Gastrocnemius medialis (tissue), 4 donors: ENCODE data around the gene DMTF1. TPM values are rescaled to one million over a fixed set of nuclear protein-coding genes. Genes with fewer than 3 reads are reported as not detected.
"Not testable (repeated sequence)": the region's sequence is repeated elsewhere in the genome, so short reads cannot be mapped to it uniquely, and the experiment has no call there.

Experiments used
- ATAC-seq, 2 donors: fragments of 150-250 bp; one replicate each; pipeline ENCODE4 v1.9.1; 2016
- DNase-seq, 2 donors: peaks; one replicate each; pipeline ENCODE4 v3.0.0-alpha.2; 2019
- H3K27ac ChIP-seq, 4 donors: fragments of 200-600 bp; sonication (generic); 1 replicate in 1 of 4; 2 replicates in 3 of 4; pipeline ENCODE4 v1.5.1; 2016 to 2018; ENCODE audit warnings: mild to moderate bottlenecking in 2 of 4, moderate library complexity in 1 of 4
- H3K27me3 ChIP-seq, 3 donors: fragments of 200-600 bp; sonication (generic) in 2 of 3; 1 replicate in 1 of 3; 2 replicates in 2 of 3; pipeline versions ENCODE4 v1.5.1 to v1.6.0; 2016 to 2019; ENCODE audit warnings: mild to moderate bottlenecking in 1 of 3, moderate library complexity in 1 of 3
- H3K36me3 ChIP-seq, 2 donors: fragments of 200-600 bp; sonication (generic) in 1 of 2; one replicate each; pipeline ENCODE4 v1.5.1; 2017 to 2018
- H3K4me1 ChIP-seq, 2 donors: fragments of 200-600 bp; sonication (generic) in 1 of 2; one replicate each; pipeline ENCODE4 v1.5.1; 2016 to 2017; ENCODE audit warnings: mild to moderate bottlenecking in 2 of 2
- H3K4me3 ChIP-seq, 4 donors: fragments of 200-600 bp; sonication (generic) in 3 of 4; 1 replicate in 1 of 4; 2 replicates in 3 of 4; pipeline ENCODE4 v1.5.1; 2016 to 2019; ENCODE audit warnings: mild to moderate bottlenecking in 2 of 4
- H3K9me3 ChIP-seq, 3 donors: fragments of 200-600 bp; sonication (generic) in 2 of 3; 1 replicate in 1 of 3; 2 replicates in 2 of 3; pipeline ENCODE4 v1.5.1; 2016 to 2019
- CTCF ChIP-seq, 5 experiments: fragments of 450-650 bp in 3 of 5; fragments of 200-600 bp in 2 of 5; sonication (generic) in 2 of 5; IDR thresholded peaks in 4 of 5; conservative IDR thresholded peaks in 1 of 5; 1 replicate in 4 of 5; 2 replicates in 1 of 5; pipeline ENCODE4 v1.5.1; 2016 to 2019; ENCODE audit warnings: antibody characterized with exemption in 5 of 5, mild to moderate bottlenecking in 3 of 5, moderate library complexity in 3 of 5
- POLR2A ChIP-seq, 2 donors: fragments of 450-650 bp; IDR thresholded peaks; one replicate each; pipeline ENCODE4 v1.6.1; 2017; ENCODE audit warnings: antibody characterized with exemption in 2 of 2, mild to moderate bottlenecking in 2 of 2, moderate library complexity in 2 of 2
- in situ Hi-C, 4 donors: fragments of 200-750 bp; cut with MboI; loops; one replicate each; pipeline versions ENCODE4 v1.15.0 to v1.8.0; 2017; ENCODE audit warnings: low sequenced_read_pairs in 4 of 4
- intact Hi-C: fragments of 100-400 bp; cut with DNase I; formaldehyde crosslinking; loops from one replicate; pipeline ENCODE4 v1.15.1; 2023; ENCODE audit warnings: low total_unique reads
- total RNA-seq, 4 donors: library from RNA; depleted of rRNA; stranded (reverse); fragments of >200 nt; gene quantifications; one replicate each; pipeline versions ENCODE4 v1.1.0 to v1.2.3, GENCODE V29; 2016

DMTF1 gene
- total RNA-seq, 4 donors from 2014 or later = 10.6 to 31.9 (median 13.1) TPM

DNA sequence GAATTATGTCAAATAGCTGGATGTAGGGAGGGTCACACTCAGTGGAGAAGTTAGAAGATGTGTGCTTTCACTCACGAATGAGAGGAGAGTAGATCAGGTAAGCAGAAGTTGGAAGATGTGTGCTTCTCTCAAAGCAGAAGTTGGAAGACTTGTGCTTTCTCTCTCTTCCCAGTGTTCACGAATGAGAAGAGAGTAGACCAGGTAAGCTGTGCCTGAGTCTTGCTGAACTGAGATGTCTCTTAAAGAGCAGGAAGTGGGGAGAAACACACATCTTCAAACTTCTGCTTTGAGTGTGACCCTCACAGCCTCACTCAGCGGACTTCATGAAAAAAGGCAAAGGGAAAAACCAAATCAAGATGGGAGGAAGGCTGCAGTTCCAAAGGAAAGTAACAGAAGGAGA is 74.2 kb downstream of the DMTF1 start:
- H3K4me3 ChIP-seq = no peak overlapping the region
- H3K9me3 ChIP-seq = no peaks in the 10 kb centered on the region
- DNase-seq (no peak), ATAC-seq (no peak)
- peaks cover 3 to 7% of the 10 kb centered on the region in 2 donors for H3K4me1 ChIP-seq
- no peak for TF ChIP-seq POLR2A (IDR thresholded peaks at IDR 0.05)
- no peak for TF ChIP-seq CTCF (IDR thresholded peaks at IDR 0.05 in 4 of 5, conservative IDR thresholded peaks at IDR 0.05 in 1 of 5)
- no peaks in the 10 kb centered on the region for H3K36me3 ChIP-seq
- intact Hi-C loops (no loop called here), in situ Hi-C loops (loop anchor here in 2 of 4 donors (10.0 to 25.0 kb wide), 2 partner anchors 289 to 302 kb away; no protein-coding TSS in a partner anchor)
- no peaks in the 10 kb centered on the region for H3K27me3 ChIP-seq
- no peak overlapping the region for H3K27ac ChIP-seq

GRCh38 chr7:87231258-87231657 is 79.0 kb downstream of the DMTF1 start:
- peaks cover 4 to 7% of the 10 kb centered on the region in 2 donors for H3K4me1 ChIP-seq
- in situ Hi-C loops (loop anchor here in 3 of 4 donors (5.0 to 25.0 kb wide), 3 partner anchors 294 to 306 kb away; no protein-coding TSS in a partner anchor), intact Hi-C loops (no loop called here)

DNA sequence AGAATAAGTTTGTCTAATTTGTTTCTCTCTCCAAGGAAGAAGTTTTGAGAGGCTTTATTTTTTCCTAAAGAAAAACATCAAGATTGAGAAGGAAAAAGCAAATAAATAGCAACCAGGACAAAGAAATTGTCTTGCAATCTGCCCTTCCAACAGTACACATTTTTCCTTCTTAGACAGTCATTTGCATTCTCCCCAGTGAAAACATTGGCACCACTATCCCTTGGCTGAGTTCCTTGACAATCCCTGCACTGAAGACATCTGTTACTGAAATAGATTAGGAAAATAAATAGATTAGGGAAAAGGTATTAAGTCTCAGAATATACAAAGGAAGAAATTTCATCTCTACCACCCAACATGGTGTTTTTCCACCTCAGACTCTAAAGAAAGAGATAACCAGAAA is 79.5 kb downstream of the DMTF1 start:
- H3K4me3 ChIP-seq = no peak overlapping the region
- no peaks in the 10 kb centered on the region for H3K9me3 ChIP-seq
- no peaks in the 10 kb centered on the region for H3K36me3 ChIP-seq
- H3K27ac ChIP-seq = no peak overlapping the region
- intact Hi-C loops = no loop called here
- peaks cover 4 to 7% of the 10 kb centered on the region in 2 donors for H3K4me1 ChIP-seq
- no peaks in the 10 kb centered on the region for H3K27me3 ChIP-seq
- in situ Hi-C loops = loop anchor here in 3 of 4 donors (5.0 to 25.0 kb wide), 3 partner anchors 294 to 307 kb away; no protein-coding TSS in a partner anchor
- ATAC-seq (no peak), DNase-seq (no peak)
- TF ChIP-seq POLR2A (IDR thresholded peaks at IDR 0.05) = no peak
- no peak for TF ChIP-seq CTCF (IDR thresholded peaks at IDR 0.05 in 4 of 5, conservative IDR thresholded peaks at IDR 0.05 in 1 of 5)

More at GRCh38 chr7:87231258-87231657, 79.0 kb downstream of the DMTF1 start:
- no peak overlapping the region for H3K4me3 ChIP-seq
- H3K27ac ChIP-seq = no peak overlapping the region
- ATAC-seq (no peak), DNase-seq (no peak)
- TF ChIP-seq POLR2A (IDR thresholded peaks at IDR 0.05) (no peak), CTCF (IDR thresholded peaks at IDR 0.05 in 4 of 5, conservative IDR thresholded peaks at IDR 0.05 in 1 of 5) (no peak)
- H3K36me3 ChIP-seq = no peaks in the 10 kb centered on the region
- H3K27me3 ChIP-seq = no peaks in the 10 kb centered on the region
- H3K9me3 ChIP-seq = no peaks in the 10 kb centered on the region

GRCh38 chr7:87234949-87235348 is 82.7 kb downstream of the DMTF1 start:
- intact Hi-C loops = loop anchor here (5.0 kb wide), 1 partner anchor 178 kb away; the partner anchor contains the start of gene ELAPOR2
- no peaks in the 10 kb centered on the region for H3K9me3 ChIP-seq
- H3K4me1 ChIP-seq = peaks cover 4 to 7% of the 10 kb centered on the region in 2 donors
- ATAC-seq (no peak), DNase-seq (no peak)
- in situ Hi-C loops = loop anchor here in 3 of 4 donors (5.0 to 25.0 kb wide), 3 partner anchors 298 to 310 kb away; no protein-coding TSS in a partner anchor
- TF ChIP-seq CTCF (IDR thresholded peaks at IDR 0.05 in 4 of 5, conservative IDR thresholded peaks at IDR 0.05 in 1 of 5) = no peak
- no peak for TF ChIP-seq POLR2A (IDR thresholded peaks at IDR 0.05)
- H3K4me3 ChIP-seq = no peak overlapping the region
- H3K27ac ChIP-seq = no peak overlapping the region
- H3K36me3 ChIP-seq = no peaks in the 10 kb centered on the region
- H3K27me3 ChIP-seq = no peaks in the 10 kb centered on the region

GRCh38 chr7:87238464-87239051 is 86.3 kb downstream of the DMTF1 start:
- in situ Hi-C loops (loop anchor here in 2 of 4 donors (10.0 to 25.0 kb wide), 2 partner anchors 301 to 314 kb away; no protein-coding TSS in a partner anchor), intact Hi-C loops (loop anchor here (5.0 kb wide), 1 partner anchor 181 kb away; the partner anchor contains the start of gene ELAPOR2)
- H3K36me3 ChIP-seq, DNase-seq, H3K4me3 ChIP-seq, H3K4me1 ChIP-seq, H3K9me3 ChIP-seq, H3K27me3 ChIP-seq, H3K27ac ChIP-seq, ATAC-seq: not testable (repeated sequence)

GRCh38 chr7:87245671-87246070 is 93.4 kb downstream of the DMTF1 start:
- H3K4me1 ChIP-seq, H3K4me3 ChIP-seq, ATAC-seq, H3K27me3 ChIP-seq, H3K36me3 ChIP-seq, DNase-seq, H3K27ac ChIP-seq, intact Hi-C loops, H3K9me3 ChIP-seq: not testable (repeated sequence)
- in situ Hi-C loops = loop anchor here in 1 of 4 donors (25.0 kb wide), 1 partner anchor 308 kb away; no protein-coding TSS in a partner anchor
